HepG2 (cell line): Measurements from ENCODE around the gene DDRGK1. TPM values are rescaled to one million over a fixed set of nuclear protein-coding genes. Genes with fewer than 3 reads are reported as not detected.

Source experiments
- ATRX ChIP-seq: sonication (generic); formaldehyde crosslinking; IDR thresholded peaks from 2 replicates; pipeline ENCODE4 v1.4.0; 2020; ENCODE audit warnings: missing genetic modification reagents, borderline replicate concordance
- EED ChIP-seq: sonication (generic); formaldehyde crosslinking; IDR thresholded peaks from 2 replicates; pipeline ENCODE4 v1.5.0; 2020; ENCODE audit warnings: mild to moderate bottlenecking, missing genetic modification reagents
- ELF4 ChIP-seq: sonication (generic); formaldehyde crosslinking; IDR thresholded peaks from 2 replicates; pipeline ENCODE4 v1.5.0; 2020; ENCODE audit warnings: missing genetic modification reagents, mild to moderate bottlenecking, moderate library complexity, borderline replicate concordance
- NFE2L1 ChIP-seq: sonication (generic); formaldehyde crosslinking; IDR thresholded peaks from 2 replicates; pipeline ENCODE4 v1.4.0; 2020; ENCODE audit warnings: missing genetic modification reagents, mild to moderate bottlenecking, borderline replicate concordance
- ZBTB21 ChIP-seq: sonication (generic); formaldehyde crosslinking; IDR thresholded peaks from 2 replicates; pipeline ENCODE4 v1.4.0; 2020; ENCODE audit warnings: missing genetic modification reagents
- ZNF577 ChIP-seq: sonication (generic); formaldehyde crosslinking; IDR thresholded peaks from 2 replicates; pipeline ENCODE4 v1.4.0; 2020; ENCODE audit warnings: mild to moderate bottlenecking, low read depth, missing genetic modification reagents, borderline replicate concordance
- ZNF746 ChIP-seq: sonication (generic); formaldehyde crosslinking; IDR thresholded peaks from 2 replicates; pipeline ENCODE4 v1.8.0; 2022; ENCODE audit warnings: mild to moderate bottlenecking, missing genetic modification reagents
- ZNF780A ChIP-seq: sonication (generic); formaldehyde crosslinking; IDR thresholded peaks from 2 replicates; pipeline ENCODE4 v1.8.0; 2022; ENCODE audit warnings: mild to moderate bottlenecking, missing genetic modification reagents, moderate library complexity
- polyA plus RNA-seq, 8 experiments: library from polyadenylated mRNA; depleted of rRNA in 3 of 8; stranded (reverse) in 7 of 8; unstranded in 1 of 8; fragments of >200 nt; fragmentation: Illumina TruSeq in 4 of 8; extraction: Trizol in 4 of 8; gene quantifications; 2 replicates each; pipeline versions ENCODE4 v1.2.1 to v1.2.3, GENCODE V29; 2011 to 2016; ENCODE audit warnings: low read depth in 4 of 8, missing spikeins in 1 of 8, mixed read lengths in 1 of 8; ENCODE audit not compliant: insufficient read depth in 1 of 8
- total RNA-seq, 5 experiments: library from RNA; depleted of rRNA; stranded (reverse); fragments of >200 nt; fragmentation: Illumina TruSeq; extraction: Trizol; gene quantifications; 2 replicates each; pipeline ENCODE4 v1.2.3, GENCODE V29; 2016; ENCODE audit warnings: low read depth in 1 of 5
- TF ChIP-seq, protein P1 (sequence below): sonication (generic); formaldehyde crosslinking; IDR thresholded peaks from 2 replicates; pipeline ENCODE4 v1.4.0; 2020; ENCODE audit warnings: missing genetic modification reagents, borderline replicate concordance
- TF ChIP-seq, protein P2 (sequence below): sonication (generic); formaldehyde crosslinking; IDR thresholded peaks from 2 replicates; pipeline ENCODE4 v1.5.1; 2020; ENCODE audit warnings: missing genetic modification reagents, mild to moderate bottlenecking, borderline replicate concordance
- TF ChIP-seq, protein P3 (sequence below): sonication (generic); formaldehyde crosslinking; IDR thresholded peaks from 2 replicates; pipeline ENCODE4 v1.4.0; 2020; ENCODE audit warnings: missing genetic modification reagents, borderline replicate concordance
- TF ChIP-seq, protein P4 (sequence below): sonication (generic); formaldehyde crosslinking; IDR thresholded peaks from 2 replicates; pipeline ENCODE4 v1.8.1; 2022; ENCODE audit warnings: low read depth, mild to moderate bottlenecking, missing genetic modification reagents
- TF ChIP-seq, protein P5 (sequence below): sonication (generic); formaldehyde crosslinking; IDR thresholded peaks from 2 replicates; pipeline ENCODE4 v1.8.0; 2022; ENCODE audit warnings: mild to moderate bottlenecking, missing genetic modification reagents

The DDRGK1 gene
- total and polyA plus RNA-seq, 2 of the 13 experiments (the other 11 are each of a cell fraction or from before 2014, with no cell fraction given) = 96.7 to 149 TPM

DNA sequence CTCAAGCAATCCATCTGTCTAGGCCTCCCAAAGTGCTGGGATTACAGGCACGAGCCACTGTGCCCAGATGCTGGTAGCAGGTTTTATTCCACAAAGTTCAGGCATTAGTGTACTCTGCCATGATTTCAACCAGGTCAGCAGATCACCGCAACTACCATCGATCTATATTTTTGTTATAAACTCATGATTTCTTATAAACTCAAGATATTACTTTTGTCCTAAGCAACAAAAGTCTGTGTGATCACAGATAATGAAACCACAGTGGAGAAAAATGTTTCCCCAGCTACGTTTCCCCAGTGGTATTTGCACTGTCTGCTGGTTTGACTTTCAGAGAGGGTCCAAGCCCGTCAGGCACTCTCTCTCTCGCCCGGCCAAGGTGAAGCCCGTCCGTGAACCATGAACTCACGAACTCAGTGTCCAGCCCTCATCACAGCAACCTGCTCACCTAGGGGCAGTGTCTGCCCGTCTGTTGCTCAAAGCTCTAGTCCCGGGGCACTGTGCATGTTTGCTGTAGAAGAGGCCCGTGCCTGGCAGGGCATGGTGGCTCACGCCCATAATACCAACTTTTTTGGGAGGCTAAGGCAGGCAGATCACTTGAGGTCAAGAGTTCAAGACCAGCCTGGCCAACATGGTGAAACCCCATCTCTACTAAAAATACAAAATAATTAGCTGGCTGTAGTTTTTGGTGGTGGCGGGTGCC lies 27.6 kb upstream of the DDRGK1 start (continued):
- TF ChIP-seq, protein P1, sequence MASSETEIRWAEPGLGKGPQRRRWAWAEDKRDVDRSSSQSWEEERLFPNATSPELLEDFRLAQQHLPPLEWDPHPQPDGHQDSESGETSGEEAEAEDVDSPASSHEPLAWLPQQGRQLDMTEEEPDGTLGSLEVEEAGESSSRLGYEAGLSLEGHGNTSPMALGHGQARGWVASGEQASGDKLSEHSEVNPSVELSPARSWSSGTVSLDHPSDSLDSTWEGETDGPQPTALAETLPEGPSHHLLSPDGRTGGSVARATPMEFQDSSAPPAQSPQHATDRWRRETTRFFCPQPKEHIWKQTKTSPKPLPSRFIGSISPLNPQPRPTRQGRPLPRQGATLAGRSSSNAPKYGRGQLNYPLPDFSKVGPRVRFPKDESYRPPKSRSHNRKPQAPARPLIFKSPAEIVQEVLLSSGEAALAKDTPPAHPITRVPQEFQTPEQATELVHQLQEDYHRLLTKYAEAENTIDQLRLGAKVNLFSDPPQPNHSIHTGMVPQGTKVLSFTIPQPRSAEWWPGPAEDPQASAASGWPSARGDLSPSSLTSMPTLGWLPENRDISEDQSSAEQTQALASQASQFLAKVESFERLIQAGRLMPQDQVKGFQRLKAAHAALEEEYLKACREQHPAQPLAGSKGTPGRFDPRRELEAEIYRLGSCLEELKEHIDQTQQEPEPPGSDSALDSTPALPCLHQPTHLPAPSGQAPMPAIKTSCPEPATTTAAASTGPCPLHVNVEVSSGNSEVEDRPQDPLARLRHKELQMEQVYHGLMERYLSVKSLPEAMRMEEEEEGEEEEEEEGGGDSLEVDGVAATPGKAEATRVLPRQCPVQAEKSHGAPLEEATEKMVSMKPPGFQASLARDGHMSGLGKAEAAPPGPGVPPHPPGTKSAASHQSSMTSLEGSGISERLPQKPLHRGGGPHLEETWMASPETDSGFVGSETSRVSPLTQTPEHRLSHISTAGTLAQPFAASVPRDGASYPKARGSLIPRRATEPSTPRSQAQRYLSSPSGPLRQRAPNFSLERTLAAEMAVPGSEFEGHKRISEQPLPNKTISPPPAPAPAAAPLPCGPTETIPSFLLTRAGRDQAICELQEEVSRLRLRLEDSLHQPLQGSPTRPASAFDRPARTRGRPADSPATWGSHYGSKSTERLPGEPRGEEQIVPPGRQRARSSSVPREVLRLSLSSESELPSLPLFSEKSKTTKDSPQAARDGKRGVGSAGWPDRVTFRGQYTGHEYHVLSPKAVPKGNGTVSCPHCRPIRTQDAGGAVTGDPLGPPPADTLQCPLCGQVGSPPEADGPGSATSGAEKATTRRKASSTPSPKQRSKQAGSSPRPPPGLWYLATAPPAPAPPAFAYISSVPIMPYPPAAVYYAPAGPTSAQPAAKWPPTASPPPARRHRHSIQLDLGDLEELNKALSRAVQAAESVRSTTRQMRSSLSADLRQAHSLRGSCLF (CRISPR knock-in tag) = no peak
- TF ChIP-seq EED (0 out of 2 replicates have a peak, but pooled peaks have one; percentile 64), ATRX (no peak), NFE2L1 (CRISPR knock-in tag) (no peak), ELF4 (CRISPR knock-in tag) (no peak), ZNF577 (no peak), ZNF780A (CRISPR knock-in tag) (no peak), ZNF746 (CRISPR knock-in tag) (peak; percentile 19; the same call in 1 of the 2 replicates), ZBTB21 (CRISPR knock-in tag) (no peak)
- TF ChIP-seq, protein P2, sequence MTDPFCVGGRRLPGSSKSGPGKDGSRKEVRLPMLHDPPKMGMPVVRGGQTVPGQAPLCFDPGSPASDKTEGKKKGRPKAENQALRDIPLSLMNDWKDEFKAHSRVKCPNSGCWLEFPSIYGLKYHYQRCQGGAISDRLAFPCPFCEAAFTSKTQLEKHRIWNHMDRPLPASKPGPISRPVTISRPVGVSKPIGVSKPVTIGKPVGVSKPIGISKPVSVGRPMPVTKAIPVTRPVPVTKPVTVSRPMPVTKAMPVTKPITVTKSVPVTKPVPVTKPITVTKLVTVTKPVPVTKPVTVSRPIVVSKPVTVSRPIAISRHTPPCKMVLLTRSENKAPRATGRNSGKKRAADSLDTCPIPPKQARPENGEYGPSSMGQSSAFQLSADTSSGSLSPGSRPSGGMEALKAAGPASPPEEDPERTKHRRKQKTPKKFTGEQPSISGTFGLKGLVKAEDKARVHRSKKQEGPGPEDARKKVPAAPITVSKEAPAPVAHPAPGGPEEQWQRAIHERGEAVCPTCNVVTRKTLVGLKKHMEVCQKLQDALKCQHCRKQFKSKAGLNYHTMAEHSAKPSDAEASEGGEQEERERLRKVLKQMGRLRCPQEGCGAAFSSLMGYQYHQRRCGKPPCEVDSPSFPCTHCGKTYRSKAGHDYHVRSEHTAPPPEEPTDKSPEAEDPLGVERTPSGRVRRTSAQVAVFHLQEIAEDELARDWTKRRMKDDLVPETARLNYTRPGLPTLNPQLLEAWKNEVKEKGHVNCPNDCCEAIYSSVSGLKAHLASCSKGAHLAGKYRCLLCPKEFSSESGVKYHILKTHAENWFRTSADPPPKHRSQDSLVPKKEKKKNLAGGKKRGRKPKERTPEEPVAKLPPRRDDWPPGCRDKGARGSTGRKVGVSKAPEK (CRISPR knock-in tag) = peak; percentile 99; the same call in 1 of the 2 replicates
- TF ChIP-seq, protein P3, sequence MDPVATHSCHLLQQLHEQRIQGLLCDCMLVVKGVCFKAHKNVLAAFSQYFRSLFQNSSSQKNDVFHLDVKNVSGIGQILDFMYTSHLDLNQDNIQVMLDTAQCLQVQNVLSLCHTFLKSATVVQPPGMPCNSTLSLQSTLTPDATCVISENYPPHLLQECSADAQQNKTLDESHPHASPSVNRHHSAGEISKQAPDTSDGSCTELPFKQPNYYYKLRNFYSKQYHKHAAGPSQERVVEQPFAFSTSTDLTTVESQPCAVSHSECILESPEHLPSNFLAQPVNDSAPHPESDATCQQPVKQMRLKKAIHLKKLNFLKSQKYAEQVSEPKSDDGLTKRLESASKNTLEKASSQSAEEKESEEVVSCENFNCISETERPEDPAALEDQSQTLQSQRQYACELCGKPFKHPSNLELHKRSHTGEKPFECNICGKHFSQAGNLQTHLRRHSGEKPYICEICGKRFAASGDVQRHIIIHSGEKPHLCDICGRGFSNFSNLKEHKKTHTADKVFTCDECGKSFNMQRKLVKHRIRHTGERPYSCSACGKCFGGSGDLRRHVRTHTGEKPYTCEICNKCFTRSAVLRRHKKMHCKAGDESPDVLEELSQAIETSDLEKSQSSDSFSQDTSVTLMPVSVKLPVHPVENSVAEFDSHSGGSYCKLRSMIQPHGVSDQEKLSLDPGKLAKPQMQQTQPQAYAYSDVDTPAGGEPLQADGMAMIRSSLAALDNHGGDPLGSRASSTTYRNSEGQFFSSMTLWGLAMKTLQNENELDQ (CRISPR knock-in tag) = peak; percentile 54; the same call in 1 of the 2 replicates
- TF ChIP-seq, protein P4, sequence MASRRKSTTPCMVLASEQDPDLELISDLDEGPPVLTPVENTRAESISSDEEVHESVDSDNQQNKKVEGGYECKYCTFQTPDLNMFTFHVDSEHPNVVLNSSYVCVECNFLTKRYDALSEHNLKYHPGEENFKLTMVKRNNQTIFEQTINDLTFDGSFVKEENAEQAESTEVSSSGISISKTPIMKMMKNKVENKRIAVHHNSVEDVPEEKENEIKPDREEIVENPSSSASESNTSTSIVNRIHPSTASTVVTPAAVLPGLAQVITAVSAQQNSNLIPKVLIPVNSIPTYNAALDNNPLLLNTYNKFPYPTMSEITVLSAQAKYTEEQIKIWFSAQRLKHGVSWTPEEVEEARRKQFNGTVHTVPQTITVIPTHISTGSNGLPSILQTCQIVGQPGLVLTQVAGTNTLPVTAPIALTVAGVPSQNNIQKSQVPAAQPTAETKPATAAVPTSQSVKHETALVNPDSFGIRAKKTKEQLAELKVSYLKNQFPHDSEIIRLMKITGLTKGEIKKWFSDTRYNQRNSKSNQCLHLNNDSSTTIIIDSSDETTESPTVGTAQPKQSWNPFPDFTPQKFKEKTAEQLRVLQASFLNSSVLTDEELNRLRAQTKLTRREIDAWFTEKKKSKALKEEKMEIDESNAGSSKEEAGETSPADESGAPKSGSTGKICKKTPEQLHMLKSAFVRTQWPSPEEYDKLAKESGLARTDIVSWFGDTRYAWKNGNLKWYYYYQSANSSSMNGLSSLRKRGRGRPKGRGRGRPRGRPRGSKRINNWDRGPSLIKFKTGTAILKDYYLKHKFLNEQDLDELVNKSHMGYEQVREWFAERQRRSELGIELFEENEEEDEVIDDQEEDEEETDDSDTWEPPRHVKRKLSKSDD (CRISPR knock-in tag) = peak; percentile 90
- TF ChIP-seq, protein P5, sequence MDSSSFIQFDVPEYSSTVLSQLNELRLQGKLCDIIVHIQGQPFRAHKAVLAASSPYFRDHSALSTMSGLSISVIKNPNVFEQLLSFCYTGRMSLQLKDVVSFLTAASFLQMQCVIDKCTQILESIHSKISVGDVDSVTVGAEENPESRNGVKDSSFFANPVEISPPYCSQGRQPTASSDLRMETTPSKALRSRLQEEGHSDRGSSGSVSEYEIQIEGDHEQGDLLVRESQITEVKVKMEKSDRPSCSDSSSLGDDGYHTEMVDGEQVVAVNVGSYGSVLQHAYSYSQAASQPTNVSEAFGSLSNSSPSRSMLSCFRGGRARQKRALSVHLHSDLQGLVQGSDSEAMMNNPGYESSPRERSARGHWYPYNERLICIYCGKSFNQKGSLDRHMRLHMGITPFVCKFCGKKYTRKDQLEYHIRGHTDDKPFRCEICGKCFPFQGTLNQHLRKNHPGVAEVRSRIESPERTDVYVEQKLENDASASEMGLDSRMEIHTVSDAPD (CRISPR knock-in tag) = 0 out of 2 replicates have a peak, but pooled peaks have one; percentile 57
